GM18508 (cell line): Measurements from ENCODE around the gene MAPK8.

Experiments used
- ATAC-seq: cut with Tn5 transposase; IDR thresholded peaks from one replicate; pipeline ENCODE4 v1.9.1; 2021; ENCODE audit warnings: moderate number of reproducible peaks; ENCODE audit not compliant: insufficient read depth, unreplicated experiment

MAPK8 gene

DNA sequence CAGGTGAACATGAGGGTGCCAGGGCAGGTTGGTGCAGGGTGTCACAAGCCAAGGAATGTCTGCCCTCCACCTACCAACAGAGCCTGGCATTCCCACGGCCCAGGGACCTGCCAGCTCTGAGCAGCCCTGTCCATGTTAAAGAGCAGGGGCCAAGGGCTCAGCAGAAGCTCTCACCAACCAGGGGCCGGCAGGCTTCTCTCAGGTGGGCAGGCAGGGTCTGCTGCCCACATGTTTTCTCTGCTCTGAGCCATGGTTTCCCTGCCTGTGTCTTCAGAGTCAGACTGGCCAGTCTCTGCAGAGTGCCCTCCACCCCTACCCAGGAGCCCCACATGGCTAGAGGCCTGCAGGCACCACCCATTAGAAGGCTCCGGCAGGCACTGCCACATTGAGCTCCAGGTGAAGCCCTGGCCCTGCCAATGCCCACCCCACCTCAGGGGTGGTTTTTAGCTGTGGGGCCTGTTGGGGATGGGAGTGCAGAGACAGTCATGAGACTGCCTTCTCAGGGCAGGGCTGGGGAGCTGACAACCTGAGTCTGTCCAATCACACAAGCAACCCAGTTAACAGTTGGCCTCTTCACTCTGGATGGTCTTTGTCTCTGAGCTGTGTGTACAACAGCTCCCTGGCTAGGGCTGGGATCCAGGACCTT is 162.5 kb downstream of the MAPK8 start:
- ATAC-seq: no peak

- no peak for ATAC-seq
These were observed 163.1 kb downstream of the MAPK8 start for GRCh38 chr10:48469516-48470020.

DNA sequence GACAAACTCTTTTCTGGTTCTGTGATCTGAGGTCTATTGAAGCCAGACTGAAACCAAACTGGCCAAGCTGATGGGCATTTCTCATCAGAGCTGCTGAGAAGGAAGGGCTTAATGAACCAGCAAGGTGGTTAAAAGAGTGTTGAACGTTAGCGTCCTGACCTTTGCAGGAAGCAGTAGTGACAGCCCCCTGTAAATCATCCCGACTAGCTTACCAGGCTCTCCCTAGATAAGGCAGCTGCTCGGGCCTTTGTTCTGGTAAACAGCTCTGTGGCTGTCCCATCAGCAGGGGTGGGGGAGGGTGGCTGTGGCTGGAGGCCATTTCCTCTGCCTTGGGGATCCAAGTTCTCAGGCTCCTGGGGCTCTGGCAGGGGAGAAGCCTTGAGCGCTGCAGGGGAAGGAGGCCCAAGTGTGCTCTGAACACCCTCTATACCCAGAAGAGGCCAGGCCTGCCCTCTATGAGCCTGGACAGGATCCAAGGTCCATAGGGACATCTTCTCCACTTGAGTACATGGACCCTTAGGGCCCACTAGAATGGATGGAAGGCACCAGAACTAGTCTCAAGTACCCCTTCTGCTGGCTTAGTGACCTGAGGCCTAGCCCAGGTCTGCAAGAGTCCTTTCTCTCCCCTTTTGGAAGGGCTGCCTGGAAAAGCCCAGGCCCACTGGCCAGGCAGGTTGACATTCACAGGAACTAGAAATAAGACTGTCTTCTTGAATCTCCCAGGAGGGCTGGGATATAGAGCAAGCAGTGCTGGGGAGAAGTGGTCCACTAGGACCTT is 163.8 kb downstream of the MAPK8 start:
- no peak for ATAC-seq

DNA sequence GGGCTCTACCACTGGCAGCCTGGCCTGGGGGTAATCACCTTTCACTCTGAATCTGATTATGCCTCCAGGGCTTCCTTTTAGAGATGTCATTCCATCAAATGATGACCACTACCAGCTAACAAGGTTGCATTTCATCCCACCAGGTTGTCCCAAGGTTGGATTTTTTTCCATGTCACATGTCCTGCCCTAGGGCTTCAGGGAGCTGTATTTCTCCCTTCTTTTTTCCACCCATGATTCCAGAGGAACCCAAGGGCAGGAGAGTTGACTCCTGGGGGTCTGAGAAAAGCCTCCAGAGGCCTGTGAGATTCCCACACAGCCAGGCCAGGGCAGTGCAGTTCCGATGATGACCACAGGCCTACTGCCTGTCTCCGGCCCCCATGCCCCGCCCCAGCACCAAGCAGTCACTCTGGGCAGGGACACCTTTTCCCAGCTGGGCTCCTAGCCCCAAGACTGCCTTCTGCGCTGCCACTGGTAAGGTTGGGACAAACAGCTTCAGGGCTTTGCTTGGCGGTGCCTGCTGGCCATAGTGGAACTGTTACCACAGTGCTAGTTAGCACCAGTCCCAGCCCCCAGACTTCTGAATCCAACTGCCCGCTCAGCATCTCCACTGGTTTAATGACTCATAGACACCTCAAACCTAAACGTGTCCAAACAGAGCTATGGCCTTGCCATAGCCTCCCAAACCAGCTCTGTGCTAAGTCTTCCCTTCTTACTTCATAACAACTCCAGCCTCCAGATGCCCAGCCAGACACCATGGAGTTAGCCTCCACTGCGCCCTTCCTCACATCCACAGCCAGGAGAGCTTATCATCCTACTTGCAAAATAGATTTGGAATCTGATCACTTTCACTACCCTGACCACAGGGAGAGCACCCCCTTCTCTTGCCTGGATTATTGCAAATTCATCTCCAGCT is 164.7 kb downstream of the MAPK8 start:
- ATAC-seq: no peak

DNA sequence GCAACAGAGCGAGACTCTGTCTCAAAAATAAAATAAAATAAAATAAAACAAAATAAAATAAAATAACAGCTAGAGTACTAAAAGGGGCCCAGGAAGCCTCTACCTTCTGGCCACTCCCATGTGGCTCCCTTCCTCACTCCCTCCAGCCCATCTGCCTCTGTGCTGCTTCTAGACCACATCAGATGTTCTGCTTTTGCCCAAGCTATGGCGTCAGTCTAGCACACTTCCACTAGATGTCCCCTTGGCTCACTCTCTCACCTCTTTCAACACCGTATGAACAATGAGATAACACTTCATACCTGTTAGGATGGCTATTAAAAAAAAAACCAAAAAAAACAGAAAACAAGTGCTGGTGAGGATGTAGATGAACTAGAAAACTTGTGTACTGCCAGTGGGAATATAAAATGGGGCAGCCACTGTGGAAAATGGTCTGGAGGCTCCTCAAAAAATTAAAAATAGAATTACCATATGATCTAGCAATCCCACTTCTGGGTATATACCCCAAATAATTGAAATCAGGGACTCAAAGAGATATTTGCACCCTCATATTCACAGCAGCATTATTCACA is 166.1 kb downstream of the MAPK8 start:
- no peak for ATAC-seq

DNA sequence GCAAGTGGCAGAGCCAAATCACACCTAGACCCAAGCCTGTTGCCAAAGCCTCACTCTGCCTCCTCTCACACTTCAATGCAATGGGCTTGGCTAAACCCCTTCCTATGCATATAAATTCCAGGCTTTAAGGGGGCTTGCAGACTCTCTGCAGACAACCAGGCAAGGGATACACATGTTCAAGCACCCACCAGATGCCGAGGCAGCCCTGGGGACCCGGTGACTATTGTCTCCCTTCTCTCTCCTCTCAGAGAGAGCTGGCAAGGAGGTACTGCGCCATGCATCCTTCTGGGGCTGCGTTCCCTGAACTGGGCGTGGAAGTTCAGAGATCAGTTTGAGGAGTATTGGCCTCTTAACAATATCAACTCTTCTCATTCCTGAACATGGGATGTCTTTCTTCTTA is 167.2 kb downstream of the MAPK8 start:
- ATAC-seq: no peak

DNA sequence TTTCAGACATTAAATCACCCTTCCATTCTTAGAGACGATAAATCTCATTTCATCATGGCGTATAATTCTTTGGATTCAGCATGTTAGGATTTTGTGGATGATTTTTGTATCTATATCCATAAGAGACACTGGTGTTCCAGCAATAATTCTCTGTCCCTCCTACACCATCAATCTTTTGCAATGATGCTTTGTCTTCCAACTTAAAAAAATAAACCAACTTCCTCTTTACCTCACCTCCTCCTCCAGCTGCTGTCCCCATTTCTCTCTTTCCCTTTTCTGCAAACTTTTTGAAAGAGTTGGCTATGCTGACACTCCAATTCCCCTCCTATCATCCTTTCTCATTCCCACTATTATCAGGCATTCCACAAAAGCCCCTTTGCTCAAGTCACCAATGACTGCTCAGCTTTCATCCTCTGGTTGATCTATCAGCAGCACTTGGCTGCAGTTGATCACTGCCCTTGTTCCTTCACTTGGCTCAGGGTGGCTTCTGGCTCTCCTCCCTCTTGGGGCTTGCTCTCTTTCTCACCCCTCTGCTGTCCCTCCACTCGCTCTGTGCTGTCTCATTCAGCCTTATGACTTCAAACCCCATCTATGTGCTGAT is 168.4 kb downstream of the MAPK8 start:
- ATAC-seq: no peak

- no peak for ATAC-seq
These were observed 169.4 kb downstream of the MAPK8 start for GRCh38 chr10:48475943-48476278.

DNA sequence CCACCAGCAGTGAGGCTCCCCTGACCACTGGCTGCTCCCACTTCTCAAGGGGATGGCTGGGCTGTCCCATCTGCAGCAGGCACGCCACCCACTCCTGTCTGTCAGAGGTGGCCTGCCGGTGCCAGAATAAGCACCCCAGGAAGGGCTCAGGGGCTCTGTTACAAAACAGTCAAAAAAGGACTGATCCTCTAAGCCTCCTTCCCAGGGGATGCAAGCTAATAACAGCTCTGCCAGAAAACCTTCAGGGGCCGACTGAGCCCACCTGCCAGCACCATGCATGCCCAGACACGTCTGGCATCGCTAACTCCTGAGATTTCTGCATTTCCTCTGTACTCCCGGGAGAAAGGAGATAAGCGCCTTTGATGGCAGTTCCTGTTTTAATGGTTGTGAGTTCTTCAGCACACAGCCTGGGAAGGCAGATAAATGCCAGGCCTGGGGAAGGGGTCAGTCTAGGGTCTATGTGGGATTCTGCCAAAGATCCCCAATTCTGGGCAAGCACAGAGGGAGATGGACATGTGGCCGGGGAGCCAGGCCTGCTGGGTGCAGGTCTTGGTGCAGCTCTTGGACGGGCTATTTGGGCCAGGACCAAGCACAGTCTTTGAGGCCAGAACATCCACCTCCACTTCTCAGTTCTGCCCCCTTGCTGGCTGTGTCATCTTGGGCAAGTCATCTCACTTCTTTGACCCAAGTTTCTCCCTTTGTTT is 170.0 kb downstream of the MAPK8 start:
- ATAC-seq: no peak

GRCh38 chr10:48477141-48477540 is 170.7 kb downstream of the MAPK8 start:
- ATAC-seq: no peak

- ATAC-seq: no peak
These were observed 171.1 kb downstream of the MAPK8 start for GRCh38 chr10:48477616-48478015.

GRCh38 chr10:48478469-48478868 is 172.0 kb downstream of the MAPK8 start:
- ATAC-seq: no peak

- no peak for ATAC-seq
These were observed 172.7 kb downstream of the MAPK8 start for GRCh38 chr10:48478980-48479811.

GRCh38 chr10:48480397-48481374 is 174.2 kb downstream of the MAPK8 start:
- no peak for ATAC-seq

- ATAC-seq: no peak
These were observed 174.9 kb downstream of the MAPK8 start for GRCh38 chr10:48481385-48481784.

- no peak for ATAC-seq
These were observed 175.7 kb downstream of the MAPK8 start for GRCh38 chr10:48482207-48482606.

- ATAC-seq: no peak
These were observed 178.4 kb downstream of the MAPK8 start for GRCh38 chr10:48484911-48485310.

GRCh38 chr10:48485711-48486110 is 179.2 kb downstream of the MAPK8 start:
- ATAC-seq: no peak
